Tibial nerve (tissue), 4 donors: ENCODE measurements around the gene USP4. TPM values are rescaled to one million over a fixed set of nuclear protein-coding genes. Genes with fewer than 3 reads are reported as not detected.
"Not testable (repeated sequence)": the region's sequence is repeated elsewhere in the genome, so short reads cannot be mapped to it uniquely, and the experiment has no call there.

ENCODE experiments used
- DNase-seq, 2 donors: peaks; one replicate each; pipeline ENCODE4 v3.0.0-alpha.2; 2019; ENCODE audit warnings: low spot score in 2 of 2
- H3K27ac ChIP-seq, 4 donors: fragments of 200-600 bp; sonication (generic) in 3 of 4; one replicate each; pipeline ENCODE4 v1.5.1; 2017 to 2019; ENCODE audit warnings: mild to moderate bottlenecking in 1 of 4
- H3K27me3 ChIP-seq, 2 donors: fragments of 200-600 bp; sonication (generic) in 1 of 2; one replicate each; pipeline versions ENCODE4 v1.5.1 to v1.6.0; 2017 to 2019
- H3K36me3 ChIP-seq, 3 donors: fragments of 200-600 bp; sonication (generic); one replicate each; pipeline ENCODE4 v1.5.1; 2018 to 2019
- H3K4me1 ChIP-seq, 4 donors: fragments of 200-600 bp; sonication (generic) in 3 of 4; one replicate each; pipeline ENCODE4 v1.5.1; 2017 to 2019
- H3K4me3 ChIP-seq, 4 donors: fragments of 200-600 bp; sonication (generic) in 3 of 4; one replicate each; pipeline ENCODE4 v1.5.1; 2017 to 2019; ENCODE audit warnings: mild to moderate bottlenecking in 1 of 4, moderate library complexity in 1 of 4
- H3K9me3 ChIP-seq, 4 donors: fragments of 200-600 bp; sonication (generic) in 3 of 4; one replicate each; pipeline ENCODE4 v1.5.1; 2017 to 2019
- EP300 ChIP-seq, 2 donors: sonication (generic); formaldehyde crosslinking; IDR thresholded peaks; one replicate each; pipeline ENCODE4 v1.6.1; 2017; ENCODE audit warnings: antibody characterized with exemption in 2 of 2, mild to moderate bottlenecking in 1 of 2
- POLR2A ChIP-seq, 2 donors: fragments of 450-650 bp; IDR thresholded peaks; one replicate each; pipeline ENCODE4 v1.6.1; 2017; ENCODE audit warnings: antibody characterized with exemption in 2 of 2, mild to moderate bottlenecking in 2 of 2, moderate library complexity in 2 of 2
- WGBS, 2 donors: methylation state at CpG; one replicate each; pipeline ENCODE4 v1.1.5; 2018; 5-methylcytosine and 5-hydroxymethylcytosine counted together
- total RNA-seq, 4 donors: library from RNA; depleted of rRNA; stranded (reverse); fragments of >200 nt; gene quantifications; one replicate each; pipeline ENCODE4 v1.1.0, GENCODE V29; 2016
- TF ChIP-seq, protein P1 (sequence below), 5 experiments: fragments of 200-600 bp in 3 of 5; fragments of 450-650 bp in 2 of 5; sonication (generic) in 3 of 5; IDR thresholded peaks; one replicate each; pipeline ENCODE4 v1.5.1; 2016 to 2019; ENCODE audit warnings: antibody characterized with exemption in 5 of 5, mild to moderate bottlenecking in 3 of 5, moderate library complexity in 2 of 5

USP4 gene
- total RNA-seq, 4 donors from 2014 or later: 33.7 to 49.8 (median 46.0) TPM

DNA sequence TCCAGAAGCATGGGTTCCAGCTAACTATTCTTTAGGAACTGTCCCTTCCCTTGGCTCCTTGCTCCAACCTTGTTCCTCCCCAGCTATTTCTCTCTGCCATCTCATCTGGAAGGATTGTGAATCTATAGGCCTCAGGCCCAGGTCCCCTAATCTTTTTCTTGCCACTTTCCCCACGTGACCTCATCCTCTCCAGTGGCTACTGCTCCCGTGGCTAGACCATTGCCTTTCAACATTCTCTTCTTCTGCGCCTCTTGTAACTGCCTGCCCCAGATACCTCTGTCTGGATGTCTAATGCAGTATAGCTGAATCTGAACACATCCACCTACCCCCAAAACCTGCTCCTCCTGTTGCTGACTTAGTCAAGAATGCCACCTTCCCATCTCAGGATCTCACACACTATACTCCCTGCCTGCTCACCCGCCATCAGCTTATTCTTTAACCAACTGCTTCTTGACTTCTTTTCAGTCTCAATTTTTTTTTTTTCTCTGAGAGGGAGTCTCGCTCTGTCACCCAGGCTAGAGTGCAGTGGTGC, 13.1 kb upstream of the USP4 start:
- no peaks in the 10 kb centered on the region for H3K9me3 ChIP-seq
- peak overlapping the region in 3 of 4 donors; percentile 47 to 87 (median 75) for H3K27ac ChIP-seq
- H3K4me1 ChIP-seq: peaks cover 0 to 43% (median 19%) of the 10 kb centered on the region in 4 donors
- H3K27me3 ChIP-seq: no peaks in the 10 kb centered on the region
- WGBS, 2 donors: 84 to 88% methylated on average over 5 of the region's 5 CpGs
- peaks cover 0 to 26% (median 0%) of the 10 kb centered on the region in 3 donors for H3K36me3 ChIP-seq
- no peak for DNase-seq
- H3K4me3 ChIP-seq: no peak overlapping the region
- TF ChIP-seq EP300 (IDR thresholded peaks at IDR 0.05): no peak
- no peak for TF ChIP-seq POLR2A (IDR thresholded peaks at IDR 0.05)
- TF ChIP-seq, protein P1, sequence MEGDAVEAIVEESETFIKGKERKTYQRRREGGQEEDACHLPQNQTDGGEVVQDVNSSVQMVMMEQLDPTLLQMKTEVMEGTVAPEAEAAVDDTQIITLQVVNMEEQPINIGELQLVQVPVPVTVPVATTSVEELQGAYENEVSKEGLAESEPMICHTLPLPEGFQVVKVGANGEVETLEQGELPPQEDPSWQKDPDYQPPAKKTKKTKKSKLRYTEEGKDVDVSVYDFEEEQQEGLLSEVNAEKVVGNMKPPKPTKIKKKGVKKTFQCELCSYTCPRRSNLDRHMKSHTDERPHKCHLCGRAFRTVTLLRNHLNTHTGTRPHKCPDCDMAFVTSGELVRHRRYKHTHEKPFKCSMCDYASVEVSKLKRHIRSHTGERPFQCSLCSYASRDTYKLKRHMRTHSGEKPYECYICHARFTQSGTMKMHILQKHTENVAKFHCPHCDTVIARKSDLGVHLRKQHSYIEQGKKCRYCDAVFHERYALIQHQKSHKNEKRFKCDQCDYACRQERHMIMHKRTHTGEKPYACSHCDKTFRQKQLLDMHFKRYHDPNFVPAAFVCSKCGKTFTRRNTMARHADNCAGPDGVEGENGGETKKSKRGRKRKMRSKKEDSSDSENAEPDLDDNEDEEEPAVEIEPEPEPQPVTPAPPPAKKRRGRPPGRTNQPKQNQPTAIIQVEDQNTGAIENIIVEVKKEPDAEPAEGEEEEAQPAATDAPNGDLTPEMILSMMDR (IDR thresholded peaks at IDR 0.05): no peak

DNA sequence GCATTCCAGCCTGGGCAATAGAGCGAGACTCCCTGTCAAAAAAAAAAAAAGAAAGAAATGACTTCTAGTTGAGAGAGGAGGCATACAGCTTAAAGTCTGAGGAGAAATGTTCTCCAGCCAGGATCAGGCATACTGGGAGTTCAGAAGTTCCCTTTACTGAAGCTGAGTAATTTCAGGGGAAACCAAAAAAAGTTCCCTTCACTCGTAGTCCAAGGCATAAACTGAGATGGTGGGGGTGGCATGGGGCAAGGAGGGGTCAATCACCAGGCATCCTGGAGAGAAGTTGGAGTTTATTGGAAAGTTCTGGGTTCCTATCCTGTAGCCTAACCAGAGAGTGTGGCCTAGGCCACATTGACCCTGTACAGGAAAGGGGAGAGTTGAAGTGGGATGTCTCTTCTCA, 12.4 kb upstream of the USP4 start:
- WGBS, 2 donors: 59 to 62% methylated on average over 2 of the region's 2 CpGs
- Histone ChIP-seq H3K27me3 (no peaks in the 10 kb centered on the region), H3K27ac (peak overlapping the region in 3 of 4 donors; percentile 47 to 87 (median 75)), H3K4me1 (peaks cover 0 to 40% (median 19%) of the 10 kb centered on the region in 4 donors), H3K36me3 (peaks cover 0 to 25% (median 0%) of the 10 kb centered on the region in 3 donors), H3K4me3 (no peak overlapping the region), H3K9me3 (no peaks in the 10 kb centered on the region)
- DNase-seq: no peak
- TF ChIP-seq POLR2A (IDR thresholded peaks at IDR 0.05) (no peak), EP300 (IDR thresholded peaks at IDR 0.05) (no peak)
- TF ChIP-seq, protein P1 (IDR thresholded peaks at IDR 0.05): no peak

DNA sequence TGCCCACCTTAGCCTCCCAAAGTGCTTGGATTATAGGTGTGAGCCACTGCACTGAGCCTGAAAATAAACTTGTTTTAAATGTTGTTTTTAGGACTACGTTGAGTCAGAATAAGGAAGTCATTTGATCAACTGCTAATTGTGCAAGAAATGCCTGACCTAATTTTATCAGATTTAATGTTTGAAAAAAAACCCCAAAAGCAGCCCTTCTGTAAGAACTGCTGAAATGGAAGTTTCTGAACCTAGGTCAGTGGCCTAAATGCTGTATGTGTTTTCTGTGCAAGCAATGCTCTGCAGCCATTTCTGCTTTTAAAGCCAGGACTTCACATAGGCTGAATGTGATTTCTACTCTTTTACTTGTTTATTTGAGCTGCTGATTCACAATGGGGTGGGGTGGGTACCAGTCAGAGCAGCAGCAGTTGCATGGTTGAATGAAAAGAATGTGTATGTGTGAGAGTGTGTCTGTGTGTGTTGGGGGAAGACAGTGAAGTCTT, 11.7 kb upstream of the USP4 start:
- TF ChIP-seq POLR2A (IDR thresholded peaks at IDR 0.05) (no peak), EP300 (IDR thresholded peaks at IDR 0.05) (peak; percentile 37 to 43)
- Histone ChIP-seq H3K4me1 (peaks cover 0 to 33% (median 14%) of the 10 kb centered on the region in 4 donors), H3K9me3 (no peaks in the 10 kb centered on the region), H3K27me3 (no peaks in the 10 kb centered on the region), H3K36me3 (peaks cover 0 to 17% (median 0%) of the 10 kb centered on the region in 3 donors), H3K4me3 (no peak overlapping the region), H3K27ac (peak overlapping the region; percentile 39 to 87 (median 61))
- 18 to 23% methylated on average over 1 of the region's 1 CpG for WGBS, 2 donors
- DNase-seq: no peak

DNA sequence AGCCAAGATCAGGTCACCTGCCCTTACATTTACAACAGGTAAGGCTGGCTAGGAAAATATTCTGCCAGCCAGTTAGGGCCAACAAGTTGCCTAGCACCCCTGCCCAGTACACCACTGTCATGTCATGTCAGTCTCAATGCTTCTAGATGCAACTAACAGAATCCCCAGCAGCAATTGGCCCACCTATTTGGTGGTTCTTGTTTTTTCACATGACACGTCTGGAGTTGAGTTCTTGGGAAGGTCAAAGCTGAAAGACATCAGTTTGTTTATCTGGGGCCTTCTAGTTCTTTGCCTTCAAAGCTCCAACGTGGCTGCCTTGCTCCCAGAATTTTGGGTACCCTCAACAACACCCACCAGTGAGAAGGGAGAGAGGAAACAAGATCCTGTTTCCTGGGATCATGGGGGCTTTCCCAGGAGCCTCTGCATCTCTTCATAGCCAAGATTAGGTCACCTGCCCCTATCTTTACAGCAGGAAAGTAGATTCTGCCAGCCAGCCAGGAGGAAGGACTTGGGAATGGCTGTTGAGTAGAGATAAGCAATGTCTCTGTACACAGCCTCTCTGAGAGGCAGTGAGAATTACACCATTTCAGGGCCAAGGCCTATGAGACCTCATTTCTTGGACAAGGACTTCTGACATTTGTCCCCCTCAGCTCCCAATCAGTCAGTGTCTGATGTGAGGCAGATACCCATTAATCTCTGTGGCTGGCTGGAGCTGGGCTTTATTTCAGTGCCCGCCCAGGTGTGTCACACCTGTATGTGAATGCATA, 9.7 kb upstream of the USP4 start:
- TF ChIP-seq EP300 (IDR thresholded peaks at IDR 0.05) (no peak), POLR2A (IDR thresholded peaks at IDR 0.05) (no peak)
- TF ChIP-seq, protein P1 (IDR thresholded peaks at IDR 0.05): no peak
- Histone ChIP-seq H3K9me3 (no peaks in the 10 kb centered on the region), H3K36me3 (no peaks in the 10 kb centered on the region), H3K4me3 (no peak overlapping the region), H3K4me1 (peaks cover 0 to 18% (median 8%) of the 10 kb centered on the region in 4 donors), H3K27me3 (no peaks in the 10 kb centered on the region), H3K27ac (peak overlapping the region in 1 of 4 donors; percentile 87)
- no peak for DNase-seq
- 59 to 64% methylated on average over 3 of the region's 3 CpGs for WGBS, 2 donors

DNA sequence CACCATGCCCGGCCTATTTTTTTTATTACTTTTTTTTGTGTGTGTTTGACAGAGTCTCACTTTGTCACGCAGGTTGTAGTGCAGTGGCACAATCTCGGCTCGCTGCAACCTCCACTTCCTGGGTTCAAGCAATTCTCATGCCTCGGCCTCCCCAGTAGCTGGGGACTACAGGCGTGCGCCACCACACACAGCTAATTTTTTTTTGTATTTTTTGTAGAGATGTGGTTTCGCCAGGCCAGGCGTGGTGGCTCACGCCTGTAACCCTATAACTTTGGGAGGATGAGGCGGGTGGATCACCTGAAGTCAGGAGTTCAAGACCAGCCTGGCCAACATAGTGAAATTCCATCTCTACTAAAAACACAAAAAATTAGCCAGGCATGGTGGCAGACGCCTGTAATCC, 8.5 kb upstream of the USP4 start:
- not testable (repeated sequence) for H3K27ac ChIP-seq, H3K36me3 ChIP-seq, H3K9me3 ChIP-seq, H3K4me3 ChIP-seq, DNase-seq, H3K27me3 ChIP-seq
- WGBS, 2 donors: 89 to 93% methylated on average over 12 of the region's 12 CpGs
- H3K4me1 ChIP-seq: peaks cover 0 to 23% (median 8%) of the 10 kb centered on the region in 4 donors

DNA sequence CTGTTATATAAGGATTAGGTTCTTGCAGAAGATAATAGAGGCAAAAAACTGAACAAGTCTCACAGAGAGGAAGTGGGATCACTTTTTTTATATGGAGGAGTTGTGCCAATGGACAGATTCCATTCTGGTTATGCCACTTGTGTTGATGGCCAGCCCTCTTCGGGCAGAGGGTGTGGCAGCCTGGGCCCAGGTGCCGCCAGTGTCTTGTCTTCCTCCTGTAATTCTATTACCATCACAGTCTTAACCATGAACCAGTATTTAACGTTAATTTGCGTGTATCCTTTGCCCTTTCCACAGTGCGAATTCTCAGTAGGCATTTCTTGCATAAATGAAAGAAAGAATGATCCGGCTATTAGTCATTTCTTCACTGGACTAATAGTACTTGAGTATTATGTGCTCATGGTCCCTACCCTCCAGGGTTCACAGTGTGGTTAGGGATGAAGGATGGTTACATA, 7.0 kb upstream of the USP4 start:
- TF ChIP-seq EP300 (IDR thresholded peaks at IDR 0.05): no peak
- TF ChIP-seq POLR2A (IDR thresholded peaks at IDR 0.05): no peak
- TF ChIP-seq, protein P1 (IDR thresholded peaks at IDR 0.05): no peak
- 77 to 82% methylated on average over 6 of the region's 6 CpGs for WGBS, 2 donors
- no peak for DNase-seq
- no peak overlapping the region for H3K4me3 ChIP-seq
- no peaks in the 10 kb centered on the region for H3K36me3 ChIP-seq
- no peaks in the 10 kb centered on the region for H3K27me3 ChIP-seq
- H3K27ac ChIP-seq: peak overlapping the region in 2 of 4 donors; percentile 67 to 75
- H3K9me3 ChIP-seq: no peaks in the 10 kb centered on the region
- peaks cover 0 to 15% (median 5%) of the 10 kb centered on the region in 4 donors for H3K4me1 ChIP-seq
